ENCODE measurements around the gene ADM5. TPM values are rescaled to one million over a fixed set of nuclear protein-coding genes. Genes with fewer than 3 reads are reported as not detected.

ADM5 gene
- total and polyA plus RNA-seq, 8 donors, result 0.28 to 2.5 (median 0.66) TPM

DNA sequence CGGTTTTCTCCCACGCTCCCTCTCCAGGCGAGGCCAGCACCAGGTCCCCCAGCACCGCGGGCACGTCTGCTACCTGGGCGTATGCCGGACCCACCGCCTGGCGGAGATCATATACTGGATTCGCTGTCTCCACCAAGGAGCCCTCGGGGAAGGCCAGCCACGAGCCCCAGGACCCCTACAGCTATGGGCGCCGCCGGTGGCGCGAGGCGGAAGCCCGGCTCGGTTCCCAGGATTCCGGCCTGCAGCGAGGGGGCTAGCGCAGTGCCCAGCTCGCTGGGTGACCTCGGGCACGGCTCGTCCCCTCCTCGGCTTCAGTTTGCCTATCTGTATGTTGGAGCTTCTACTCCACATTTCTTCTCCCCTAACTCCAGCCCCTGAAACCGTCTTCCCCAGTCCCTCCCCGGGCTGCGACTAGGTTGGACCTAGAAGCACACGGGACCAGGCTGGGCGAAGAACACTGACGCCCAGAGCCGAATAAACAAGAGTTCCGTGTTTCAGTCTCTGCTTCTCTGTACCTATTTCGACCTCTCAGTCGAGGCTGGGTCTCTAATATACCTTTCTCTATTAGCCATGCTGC is 773 bp downstream of the ADM5 start:
- Histone ChIP-seq H3K36me3 (peaks cover 0 to 11% (median 4%) of the 10 kb centered on the region in 3 donors), H3K9me3 (no peaks in the 10 kb centered on the region), H3K27ac (peak overlapping the region in 2 of 4 donors; percentile 26 to 33), H3K4me3 (peak overlapping the region; percentile 23 to 58 (median 41)), H3K27me3 (no peaks in the 10 kb centered on the region), H3K4me1 (peaks cover 0 to 13% (median 3%) of the 10 kb centered on the region in 3 donors)
- intact Hi-C loops (cut with DNase I), result no loop called here
- DNase-seq (no peak), FAIRE-seq (no peak), ATAC-seq (peak; percentile 27 to 50 (median 36))
- WGBS, 2 donors, result 7% methylated on average over 39 of the region's 39 CpGs
- TF ChIP-seq, protein P1, sequence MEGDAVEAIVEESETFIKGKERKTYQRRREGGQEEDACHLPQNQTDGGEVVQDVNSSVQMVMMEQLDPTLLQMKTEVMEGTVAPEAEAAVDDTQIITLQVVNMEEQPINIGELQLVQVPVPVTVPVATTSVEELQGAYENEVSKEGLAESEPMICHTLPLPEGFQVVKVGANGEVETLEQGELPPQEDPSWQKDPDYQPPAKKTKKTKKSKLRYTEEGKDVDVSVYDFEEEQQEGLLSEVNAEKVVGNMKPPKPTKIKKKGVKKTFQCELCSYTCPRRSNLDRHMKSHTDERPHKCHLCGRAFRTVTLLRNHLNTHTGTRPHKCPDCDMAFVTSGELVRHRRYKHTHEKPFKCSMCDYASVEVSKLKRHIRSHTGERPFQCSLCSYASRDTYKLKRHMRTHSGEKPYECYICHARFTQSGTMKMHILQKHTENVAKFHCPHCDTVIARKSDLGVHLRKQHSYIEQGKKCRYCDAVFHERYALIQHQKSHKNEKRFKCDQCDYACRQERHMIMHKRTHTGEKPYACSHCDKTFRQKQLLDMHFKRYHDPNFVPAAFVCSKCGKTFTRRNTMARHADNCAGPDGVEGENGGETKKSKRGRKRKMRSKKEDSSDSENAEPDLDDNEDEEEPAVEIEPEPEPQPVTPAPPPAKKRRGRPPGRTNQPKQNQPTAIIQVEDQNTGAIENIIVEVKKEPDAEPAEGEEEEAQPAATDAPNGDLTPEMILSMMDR (IDR thresholded peaks at IDR 0.05), result peak in 2 of 4 donors; percentile 2 to 8

DNA sequence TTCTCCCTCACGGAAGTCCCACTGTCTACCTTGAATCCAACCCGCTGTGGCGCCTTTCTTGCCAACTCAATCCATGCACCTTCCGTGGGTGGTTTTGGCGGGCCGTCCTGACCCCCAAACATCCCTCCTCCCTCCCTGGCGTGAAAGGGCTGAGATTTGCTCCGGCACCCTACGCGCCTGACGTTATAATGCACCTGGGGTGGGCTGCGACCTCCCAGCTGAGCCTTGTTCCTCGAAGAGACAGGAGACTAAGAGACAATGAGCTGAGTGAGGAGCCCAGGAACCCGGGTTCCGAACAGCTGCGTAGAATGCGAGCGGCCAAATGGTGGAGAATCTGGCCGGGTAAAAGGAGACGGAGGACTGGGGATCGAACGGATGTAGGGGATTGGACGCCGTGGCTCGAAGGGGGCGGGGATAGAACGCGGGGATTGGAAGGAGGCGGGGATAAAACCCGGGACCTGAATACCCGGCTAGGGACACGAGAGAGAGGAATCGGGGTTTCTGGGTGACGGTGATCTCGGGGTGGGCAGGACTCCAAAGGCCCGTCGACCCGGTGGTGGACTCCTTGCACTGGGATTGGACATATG is 1.4 kb downstream of the ADM5 start, which contains the start of gene CPT1C:
Gene CPT1C (plus strand): TSS at position 461 of the 587 bp plus-strand sequence. CDS start 1,137 bp downstream, outside the sequence.
- H3K27ac ChIP-seq, result peak within 1 kb of the TSS in 3 of 4 donors; percentile 8 to 33 (median 26)
- H3K36me3 ChIP-seq, result peaks cover 0 to 7% (median 4%) of the 10 kb centered on the region in 3 donors
- DNase-seq (peak; percentile 73 to 89 (median 80)), ATAC-seq (peak; percentile 80 to 89 (median 84)), FAIRE-seq (no peak)
- intact Hi-C loops (cut with DNase I), result no loop called here
- TF ChIP-seq, protein P1 (IDR thresholded peaks at IDR 0.05), result no peak
- H3K4me3 ChIP-seq, result peak within 1 kb of the TSS; percentile 23 to 58 (median 41)
- H3K9me3 ChIP-seq, result no peaks in the 10 kb centered on the region
- 1% methylated on average over 38 of the region's 38 CpGs for WGBS, 2 donors
- peaks cover 0 to 13% (median 3%) of the 10 kb centered on the region in 3 donors for H3K4me1 ChIP-seq
- H3K27me3 ChIP-seq, result no peaks in the 10 kb centered on the region

DNA sequence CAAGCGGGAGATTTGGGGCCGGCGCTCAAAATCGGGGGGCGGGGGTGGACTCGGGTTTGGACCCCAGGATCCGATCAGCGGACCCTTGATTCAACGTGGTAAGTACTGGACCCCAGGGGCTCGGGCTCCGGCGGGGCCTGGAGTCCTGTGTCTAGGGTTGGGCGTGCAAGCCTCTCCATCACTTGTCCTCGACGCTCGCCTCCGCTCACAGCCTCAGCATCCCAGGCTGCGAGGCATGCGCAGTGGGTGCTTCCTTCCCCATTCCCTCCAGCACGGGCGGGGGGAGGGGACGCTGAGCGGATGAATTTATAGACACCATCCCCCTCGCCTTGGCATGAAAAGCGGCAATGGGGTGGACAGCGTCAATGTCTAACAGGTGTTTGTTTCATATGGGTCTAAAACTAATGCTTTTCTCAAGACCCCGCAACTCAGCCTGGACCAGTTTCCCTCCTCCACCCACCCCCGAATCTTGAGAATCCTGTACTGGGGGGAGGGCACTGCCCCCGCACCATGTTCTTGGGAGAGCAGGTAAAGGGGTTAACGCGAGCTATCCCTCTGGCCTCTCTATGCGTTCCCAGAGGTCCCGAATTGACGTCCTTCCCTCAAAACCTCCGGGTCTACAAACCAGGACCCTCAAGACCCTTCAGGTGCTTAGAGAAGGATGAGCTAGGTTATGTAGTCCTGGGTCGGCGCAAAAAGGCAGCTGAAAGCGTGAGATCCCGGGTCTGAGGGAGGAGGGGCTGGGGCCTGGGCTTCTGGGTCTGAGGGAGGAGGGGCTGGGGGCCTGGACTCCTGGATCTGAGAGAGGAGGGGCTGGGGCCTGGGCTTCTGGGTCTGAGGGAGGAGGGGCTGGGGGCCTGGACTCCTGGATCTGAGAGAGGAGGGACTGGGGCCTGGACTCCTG is 2.1 kb downstream of the ADM5 start:
- 25 to 30% methylated on average over 39 of the region's 39 CpGs for WGBS, 2 donors
- TF ChIP-seq, protein P1 (IDR thresholded peaks at IDR 0.05), result no peak
- peak overlapping the region; percentile 23 to 58 (median 41) for H3K4me3 ChIP-seq
- FAIRE-seq (no peak), ATAC-seq (peak in 3 of 4 donors; percentile 17 to 51 (median 26)), DNase-seq (peak in 3 of 6 donors; percentile 45 to 78 (median 56))
- H3K27ac ChIP-seq, result no peak overlapping the region
- peaks cover 0 to 13% (median 3%) of the 10 kb centered on the region in 3 donors for H3K4me1 ChIP-seq
- H3K9me3 ChIP-seq, result no peaks in the 10 kb centered on the region
- no peaks in the 10 kb centered on the region for H3K27me3 ChIP-seq
- intact Hi-C loops (cut with DNase I), result no loop called here
- H3K36me3 ChIP-seq, result no peaks in the 10 kb centered on the region

DNA sequence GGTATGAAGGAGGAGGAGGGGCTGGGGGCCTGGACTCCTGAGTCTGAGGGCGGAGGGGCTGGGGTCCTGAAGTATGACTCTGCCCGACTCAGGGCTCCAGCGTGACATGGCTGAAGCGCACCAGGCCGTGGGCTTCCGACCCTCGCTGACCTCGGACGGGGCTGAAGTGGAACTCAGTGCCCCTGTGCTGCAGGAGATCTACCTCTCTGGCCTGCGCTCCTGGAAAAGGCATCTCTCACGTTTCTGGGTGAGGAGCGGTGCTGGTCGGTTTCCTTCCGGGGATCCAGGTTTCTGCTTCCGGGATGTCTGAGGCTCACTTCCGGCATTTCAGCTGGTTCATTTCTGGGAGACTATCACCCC is 2.7 kb downstream of the ADM5 start:
- Histone ChIP-seq H3K9me3 (no peaks in the 10 kb centered on the region), H3K4me1 (peaks cover 0 to 13% (median 3%) of the 10 kb centered on the region in 3 donors), H3K27ac (no peak overlapping the region), H3K36me3 (no peaks in the 10 kb centered on the region), H3K4me3 (no peak overlapping the region), H3K27me3 (no peaks in the 10 kb centered on the region)
- FAIRE-seq (no peak), ATAC-seq (no peak), DNase-seq (peak in 1 of 6 donors; percentile 63)
- TF ChIP-seq, protein P1 (IDR thresholded peaks at IDR 0.05), result no peak
- 75% methylated on average over 16 of the region's 16 CpGs for WGBS, 2 donors
- intact Hi-C loops (cut with DNase I), result no loop called here

Measured in pancreas (tissue), 10 donors.